GM13977 (cell line): ENCODE results near the gene MT1M.

Experiments
- DNase-seq: peaks from one replicate; pipeline ENCODE4 v3.0.0; 2012; ENCODE audit warnings: low spot score
- in situ Hi-C: fragments of 300-500 bp; cut with MboI; formaldehyde crosslinking; loops from one replicate; pipeline ENCODE4 v1.12.0; 2022; ENCODE audit warnings: low sequenced_read_pairs, low pct_unique_long_range_greater_than_20kb, mixed read lengths, inconsistent platforms; ENCODE audit not compliant: unreplicated experiment
- TF ChIP-seq, protein P1 (sequence below): IDR thresholded peaks from 2 replicates; pipeline ENCODE4 v1.5.1; 2012; ENCODE audit warnings: mild to moderate bottlenecking, control low read depth; ENCODE audit not compliant: insufficient read depth; ENCODE audit errors: extremely low read depth, missing control alignments

The MT1M gene

DNA sequence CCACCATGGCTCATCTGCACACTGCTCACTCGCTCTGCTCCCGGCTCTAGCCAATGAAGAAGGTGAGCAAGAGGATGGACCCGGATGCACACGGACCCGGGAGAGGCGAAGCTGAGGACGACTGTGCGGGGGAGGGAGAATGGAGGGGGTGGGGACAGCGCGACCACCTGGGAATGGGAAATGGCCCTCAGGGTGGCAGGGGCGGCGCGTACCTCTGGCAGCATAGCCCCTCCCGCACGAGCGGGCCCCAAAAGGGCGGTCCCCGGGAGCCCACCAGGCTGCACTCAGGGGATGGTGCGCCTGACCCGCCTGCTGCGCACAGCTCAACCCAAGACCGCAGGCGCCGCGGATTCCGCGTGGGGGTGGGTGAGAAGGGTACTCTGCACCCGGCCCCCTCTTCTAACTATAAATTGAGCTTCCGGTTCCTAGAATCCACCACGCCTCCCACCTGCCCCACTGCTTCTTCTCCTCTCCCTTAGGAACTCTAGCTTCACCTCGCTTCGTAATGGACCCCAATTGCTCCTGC lies 43.3 kb downstream of the MT1M start:
- in situ Hi-C loops: no loop called here
- TF ChIP-seq, protein P1, sequence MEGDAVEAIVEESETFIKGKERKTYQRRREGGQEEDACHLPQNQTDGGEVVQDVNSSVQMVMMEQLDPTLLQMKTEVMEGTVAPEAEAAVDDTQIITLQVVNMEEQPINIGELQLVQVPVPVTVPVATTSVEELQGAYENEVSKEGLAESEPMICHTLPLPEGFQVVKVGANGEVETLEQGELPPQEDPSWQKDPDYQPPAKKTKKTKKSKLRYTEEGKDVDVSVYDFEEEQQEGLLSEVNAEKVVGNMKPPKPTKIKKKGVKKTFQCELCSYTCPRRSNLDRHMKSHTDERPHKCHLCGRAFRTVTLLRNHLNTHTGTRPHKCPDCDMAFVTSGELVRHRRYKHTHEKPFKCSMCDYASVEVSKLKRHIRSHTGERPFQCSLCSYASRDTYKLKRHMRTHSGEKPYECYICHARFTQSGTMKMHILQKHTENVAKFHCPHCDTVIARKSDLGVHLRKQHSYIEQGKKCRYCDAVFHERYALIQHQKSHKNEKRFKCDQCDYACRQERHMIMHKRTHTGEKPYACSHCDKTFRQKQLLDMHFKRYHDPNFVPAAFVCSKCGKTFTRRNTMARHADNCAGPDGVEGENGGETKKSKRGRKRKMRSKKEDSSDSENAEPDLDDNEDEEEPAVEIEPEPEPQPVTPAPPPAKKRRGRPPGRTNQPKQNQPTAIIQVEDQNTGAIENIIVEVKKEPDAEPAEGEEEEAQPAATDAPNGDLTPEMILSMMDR: no peak
- DNase-seq: no peak

GRCh38 chr16:56677474-56677873 lies 45.0 kb downstream of the MT1M start:
- no peak for DNase-seq
- TF ChIP-seq, protein P1: no peak
- in situ Hi-C loops: no loop called here

DNA sequence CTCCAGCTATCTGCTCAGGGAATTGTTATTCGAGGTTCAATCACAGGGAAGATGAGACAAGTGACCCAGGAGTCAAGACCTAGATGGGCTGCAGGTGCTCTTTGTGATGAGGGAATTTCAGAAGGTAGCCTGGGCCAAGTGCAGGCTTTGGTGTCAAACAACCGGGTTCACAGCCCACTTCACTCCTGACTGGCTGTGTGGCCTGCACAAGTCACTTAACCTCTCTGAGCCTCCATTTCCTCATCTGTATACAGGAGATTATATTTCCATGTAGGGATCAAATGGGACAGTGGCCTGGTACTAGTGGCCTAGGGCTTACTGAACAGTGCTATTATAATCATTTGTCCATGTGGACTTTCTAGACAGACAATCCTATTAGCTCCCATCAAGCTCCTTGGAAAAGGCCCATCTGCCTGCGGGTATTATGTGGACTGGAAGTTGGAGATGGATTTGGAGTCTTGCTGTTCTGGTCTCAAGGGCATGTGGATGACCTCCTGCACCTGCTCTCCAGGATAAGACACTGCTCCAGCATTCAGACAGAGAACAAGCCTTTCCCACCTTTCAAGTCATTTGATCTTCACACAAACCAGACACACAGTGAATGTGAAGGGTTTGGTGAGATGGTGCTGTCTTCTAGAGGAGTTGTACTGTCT lies 46.7 kb downstream of the MT1M start:
- in situ Hi-C loops: no loop called here
- TF ChIP-seq, protein P1: no peak
- no peak for DNase-seq

DNA sequence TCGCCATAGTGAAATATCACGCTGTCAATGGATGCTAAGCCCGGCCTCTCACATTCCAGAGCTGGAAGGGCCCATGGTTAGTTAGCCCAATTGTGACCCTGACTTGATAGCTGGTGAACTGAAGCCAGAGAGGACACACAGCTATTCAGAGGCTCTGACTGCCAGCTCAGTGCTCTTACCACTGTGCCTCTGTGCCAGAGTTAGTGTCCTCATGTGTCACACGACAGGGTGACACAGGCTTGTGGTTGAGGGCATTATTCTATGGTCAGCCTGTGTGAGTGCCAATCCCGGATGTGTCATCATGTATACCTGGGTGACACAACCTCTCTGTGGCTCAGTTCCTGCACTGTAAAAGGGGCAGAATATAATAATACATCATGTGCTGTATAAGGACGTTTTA lies 47.4 kb downstream of the MT1M start:
- in situ Hi-C loops: no loop called here
- TF ChIP-seq, protein P1: no peak
- no peak for DNase-seq

GRCh38 chr16:56681939-56682702 lies 49.7 kb downstream of the MT1M start, which contains the start of gene MT1X:
Gene MT1X, plus strand, starts transcription at chr16:56682470. Its CDS starts 71 bp downstream, at chr16:56682541.
- peak; percentile 88 for DNase-seq
- in situ Hi-C loops: no loop called here
- TF ChIP-seq, protein P1: no peak

- DNase-seq: no peak
- in situ Hi-C loops: no loop called here
- TF ChIP-seq, protein P1: no peak
These were observed 50.4 kb downstream of the MT1M start for GRCh38 chr16:56682703-56683397.
